Endothelial cell of umbilical vein (primary cell): Measurements from ENCODE around the gene AKR1C4. TPM values are rescaled to one million over a fixed set of nuclear protein-coding genes. Genes with fewer than 3 reads are reported as not detected.

Source experiments
- BruUV-seq: library from RNA; stranded (reverse); fragments of 400-500 nt; replicated peaks from 2 replicates; lab custom pipeline; 2021; lab: Mats Ljungman, UMichigan
- CTCF ChIA-PET: fragments of 300-600, 350-600 bp; sonication (Branson Sonifier 250); formaldehyde crosslinking; loops from one replicate; lab custom pipeline; 2021; ENCODE audit warnings: antibody characterized with exemption, inconsistent platforms; lab: Charles Lee
- POLR2A ChIA-PET: fragments of 300-600, 350-600 bp; sonication (Branson Sonifier 250); formaldehyde crosslinking; loops from one replicate; lab custom pipeline; 2021; ENCODE audit warnings: antibody characterized with exemption, inconsistent platforms; lab: Charles Lee
- DNase-seq: peaks from one replicate; pipeline ENCODE4 v3.0.0-alpha.2; 2011; ENCODE audit warnings: low read depth, low spot score
- FAIRE-seq: peaks from 2 replicates; lab custom pipeline; 2011; peaks lifted over from hg19 to GRCh38; lab: Jason Lieb, UNC
- H2AFZ ChIP-seq: 2 replicates; pipeline ENCODE4 v1.6.0; 2012; ENCODE audit warnings: low read depth, low read length, control low read depth, inconsistent platforms
- H3K27ac ChIP-seq: 2 replicates; pipeline ENCODE4 v1.5.1; 2011; ENCODE audit warnings: low read depth, mild to moderate bottlenecking, control low read depth, low read length, moderate library complexity; ENCODE audit not compliant: insufficient read depth
- H3K27me3 ChIP-seq, 2 experiments: 2 replicates each; pipeline versions ENCODE4 v1.6.0 to v1.6.1; 2011; ENCODE audit warnings: low read length in 2 of 2, mixed read lengths in 1 of 2; ENCODE audit not compliant: control insufficient read depth in 2 of 2, insufficient read depth in 2 of 2
- H3K36me3 ChIP-seq, 2 experiments: 2 replicates in 1 of 2; 3 replicates in 1 of 2; pipeline ENCODE4 v1.5.1; 2011; ENCODE audit warnings: low read length in 2 of 2, mild to moderate bottlenecking in 1 of 2, moderate library complexity in 1 of 2; ENCODE audit not compliant: control insufficient read depth in 2 of 2, insufficient read depth in 2 of 2; ENCODE audit errors: extremely low read depth in 1 of 2
- H3K4me1 ChIP-seq: 3 replicates; pipeline ENCODE4 v1.5.1; 2011; ENCODE audit warnings: mild to moderate bottlenecking, low read length; ENCODE audit not compliant: control insufficient read depth, insufficient read depth; ENCODE audit errors: extremely low read depth
- H3K4me2 ChIP-seq: 2 replicates; pipeline ENCODE4 v1.6.1; 2011; ENCODE audit warnings: low read length, control low read depth, mixed read lengths; ENCODE audit not compliant: insufficient read depth
- H3K4me3 ChIP-seq, 3 experiments: fragments of 200-600 bp in 1 of 3; sonication (generic), shearing (Covaris generic) in 1 of 3; replicated peaks in 1 of 3; 2 replicates each; pipeline ENCODE4 v1.5.1; 2011 to 2016; ENCODE audit warnings: control low read depth in 3 of 3, low read length in 3 of 3, mild to moderate bottlenecking in 2 of 3, inconsistent platforms in 1 of 3, low read depth in 1 of 3, moderate library complexity in 1 of 3; ENCODE audit not compliant: insufficient read depth in 1 of 3
- H3K79me2 ChIP-seq: 2 replicates; pipeline ENCODE4 v1.6.0; 2012; ENCODE audit warnings: low read length, inconsistent platforms; ENCODE audit not compliant: control insufficient read depth, insufficient read depth
- H3K9ac ChIP-seq: replicated peaks from 2 replicates; pipeline ENCODE3; 2011; ENCODE audit warnings: low read length, control low read depth; ENCODE audit not compliant: insufficient read depth; ENCODE audit errors: extremely low read depth
- H3K9me1 ChIP-seq: replicated peaks from 3 replicates; pipeline ENCODE4 v1.6.0; 2011; ENCODE audit warnings: mild to moderate bottlenecking, low read length; ENCODE audit not compliant: control insufficient read depth, insufficient read depth; ENCODE audit errors: extremely low read depth
- H3K9me3 ChIP-seq: replicated peaks from 2 replicates; pipeline ENCODE4 v1.5.1; 2012; ENCODE audit warnings: low read length, inconsistent platforms; ENCODE audit not compliant: control insufficient read depth, insufficient read depth
- H4K20me1 ChIP-seq: replicated peaks from 2 replicates; pipeline ENCODE3; 2011; ENCODE audit warnings: mild to moderate bottlenecking, low read length; ENCODE audit not compliant: control insufficient read depth, insufficient read depth; ENCODE audit errors: extremely low read depth
- CTCF ChIP-seq, 2 donors: IDR thresholded peaks; 1 replicate in 1 of 2; 2 replicates in 1 of 2; pipeline ENCODE4 v1.5.1; 2011; ENCODE audit warnings: low read length in 2 of 2, mild to moderate bottlenecking in 2 of 2, moderate library complexity in 2 of 2, control low read depth in 1 of 2, inconsistent platforms in 1 of 2, low read depth in 1 of 2; ENCODE audit not compliant: insufficient read depth in 1 of 2; ENCODE audit errors: extremely low read depth in 1 of 2
- EZH2 ChIP-seq: IDR thresholded peaks from 2 replicates; pipeline ENCODE4 v1.6.1; 2012; ENCODE audit warnings: borderline replicate concordance, low read depth, mild to moderate bottlenecking, moderate library complexity, low read length, inconsistent platforms; ENCODE audit not compliant: severe bottlenecking
- FOS ChIP-seq: IDR thresholded peaks from 2 replicates; pipeline ENCODE4 v1.6.1; 2011; ENCODE audit warnings: mild to moderate bottlenecking, low read length, moderate library complexity, borderline replicate concordance; ENCODE audit not compliant: insufficient read depth
- GATA2 ChIP-seq: IDR thresholded peaks from 2 replicates; pipeline ENCODE4 v1.7.0; 2011; ENCODE audit warnings: low read depth, mild to moderate bottlenecking, moderate library complexity, mixed read lengths, low read length; ENCODE audit not compliant: insufficient read length, insufficient read depth
- JUN ChIP-seq: IDR thresholded peaks from 2 replicates; pipeline ENCODE4 v1.6.1; 2011; ENCODE audit warnings: borderline replicate concordance, low read depth; ENCODE audit not compliant: insufficient read length, insufficient read depth
- MAX ChIP-seq: IDR thresholded peaks from 2 replicates; pipeline ENCODE4 v1.6.1; 2011; ENCODE audit not compliant: insufficient read depth, insufficient read length
- MYC ChIP-seq: IDR thresholded peaks from one replicate; pipeline ENCODE4 v1.6.1; 2011; ENCODE audit warnings: mild to moderate bottlenecking, low read depth, low read length
- POLR2A ChIP-seq: IDR thresholded peaks from 2 replicates; pipeline ENCODE4 v1.6.1; 2012; ENCODE audit warnings: low read depth, mild to moderate bottlenecking, control low read depth, low read length
- POLR2AphosphoS5 ChIP-seq: IDR thresholded peaks from 2 replicates; pipeline ENCODE4 v1.6.1; 2012; ENCODE audit warnings: low read depth, mild to moderate bottlenecking, control low read depth, low read length, moderate library complexity; ENCODE audit not compliant: insufficient read depth
- dilution Hi-C: fragments of 300-500 bp; cut with MboI; formaldehyde crosslinking; loops from one replicate; pipeline ENCODE4 v1.15.0; 2019; ENCODE audit warnings: low sequenced_read_pairs; ENCODE audit not compliant: extremely low pct_ligation_motif_present
- intact Hi-C: fragments of 100-400 bp; cut with micrococcal nuclease; formaldehyde crosslinking; loops from one replicate; pipeline ENCODE4 v1.10.0; 2022
- polyA plus RNA-seq, 4 experiments: library from polyadenylated mRNA; depleted of rRNA in 3 of 4; stranded (reverse) in 3 of 4; unstranded in 1 of 4; fragments of >200 nt; gene quantifications; 2 replicates each; pipeline versions ENCODE4 v1.2.1 to v1.2.3, GENCODE V29; 2011 to 2012; ENCODE audit warnings: missing spikeins in 1 of 4
- total RNA-seq: library from RNA; stranded (reverse); gene quantifications from 2 replicates; pipeline ENCODE4 v1.2.3, GENCODE V29; 2021

The AKR1C4 gene
- total and polyA plus RNA-seq, 2 donors (not counting 3 experiments of a cell fraction or from before 2014, with no cell fraction given) = not detected

DNA sequence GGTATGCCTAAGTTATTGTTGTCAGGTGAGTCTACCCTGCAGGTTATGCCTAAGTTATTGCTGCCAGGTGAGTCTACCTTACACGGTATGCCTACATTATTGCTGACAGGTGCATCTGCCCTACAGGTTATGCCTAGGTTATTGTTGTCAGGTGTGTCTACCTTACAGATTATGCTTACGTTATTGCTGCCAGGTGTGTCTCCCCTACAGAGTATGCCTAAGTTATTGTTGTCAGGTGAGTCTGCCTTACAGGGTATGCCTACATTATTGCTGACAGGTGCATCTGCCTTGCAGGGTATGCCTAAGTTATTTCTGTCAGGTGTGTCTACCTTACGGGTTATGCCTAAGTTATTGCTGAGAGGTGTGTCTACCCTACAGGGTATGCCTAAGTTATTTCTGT lies 64.2 kb downstream of the AKR1C4 start:
- FAIRE-seq (no peak), DNase-seq (no peak)
- Histone ChIP-seq H3K27ac (no peak overlapping the region), H3K9ac (no peak overlapping the region), H3K4me3 (no peak overlapping the region), H3K9me3 (no peaks in the 10 kb centered on the region), H3K9me1 (no peaks in the 10 kb centered on the region), H2AFZ (no peak overlapping the region), H3K27me3 (no peaks in the 10 kb centered on the region), H3K79me2 (no peaks in the 10 kb centered on the region), H3K4me2 (no peak overlapping the region), H3K4me1 (no peaks in the 10 kb centered on the region), H4K20me1 (no peaks in the 10 kb centered on the region), H3K36me3 (no peaks in the 10 kb centered on the region)
- dilution Hi-C loops = no loop called here
- CTCF ChIA-PET = no interaction called here
- TF ChIP-seq MAX (no peak), GATA2 (no peak), POLR2A (no peak), JUN (no peak), EZH2 (no peak), MYC (no peak), POLR2AphosphoS5 (no peak), FOS (no peak), CTCF (IDR thresholded peaks at IDR 0.05; ENCODE audit: extremely low read depth in 1 of 2, insufficient read depth in 1 of 2, low read depth in 1 of 2, low read length in 2 of 2) (no peak)
- POLR2A ChIA-PET = no interaction called here
- intact Hi-C loops = no loop called here
- BruUV-seq = no TSS peak
